ENCODE results near the gene TFDP2. TPM values are rescaled to one million over a fixed set of nuclear protein-coding genes. Genes with fewer than 3 reads are reported as not detected.

TFDP2 gene
- total and polyA plus RNA-seq, 9 of the 15 experiments (the other 6 are each of a cell fraction or from before 2014, with no cell fraction given), result 95.6 to 179 (median 126) TPM

DNA sequence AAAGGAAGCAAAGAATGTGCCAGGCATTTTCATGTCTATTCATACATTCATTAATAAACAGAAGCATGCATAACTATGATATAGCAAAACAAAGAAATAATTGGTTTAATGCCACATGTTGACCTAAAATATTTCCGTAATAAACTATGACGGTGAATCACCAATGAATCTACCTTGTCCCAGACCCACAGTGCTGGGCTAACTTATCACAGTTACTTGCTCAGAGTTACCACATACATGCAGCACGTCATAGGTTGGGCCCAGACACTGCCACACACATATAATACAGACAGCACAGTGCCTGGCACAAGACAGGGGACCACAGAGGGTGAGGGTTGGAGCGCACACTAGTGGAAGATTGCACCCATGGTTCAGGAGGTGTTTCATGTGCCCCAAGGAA lies 186.0 kb downstream of the TFDP2 start (continued):
- TF ChIP-seq BACH1 (tag; IDR thresholded peaks at IDR 0.05) (no peak), GATA2 (CRISPR knock-in tag; IDR thresholded peaks at IDR 0.05) (no peak), SMAD4 (CRISPR knock-in tag; conservative IDR thresholded peaks at IDR 0.05) (no peak)
- TF ChIP-seq, protein P1, sequence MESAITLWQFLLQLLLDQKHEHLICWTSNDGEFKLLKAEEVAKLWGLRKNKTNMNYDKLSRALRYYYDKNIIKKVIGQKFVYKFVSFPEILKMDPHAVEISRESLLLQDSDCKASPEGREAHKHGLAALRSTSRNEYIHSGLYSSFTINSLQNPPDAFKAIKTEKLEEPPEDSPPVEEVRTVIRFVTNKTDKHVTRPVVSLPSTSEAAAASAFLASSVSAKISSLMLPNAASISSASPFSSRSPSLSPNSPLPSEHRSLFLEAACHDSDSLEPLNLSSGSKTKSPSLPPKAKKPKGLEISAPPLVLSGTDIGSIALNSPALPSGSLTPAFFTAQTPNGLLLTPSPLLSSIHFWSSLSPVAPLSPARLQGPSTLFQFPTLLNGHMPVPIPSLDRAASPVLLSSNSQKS (CRISPR knock-in tag; IDR thresholded peaks at IDR 0.05), result no peak

DNA sequence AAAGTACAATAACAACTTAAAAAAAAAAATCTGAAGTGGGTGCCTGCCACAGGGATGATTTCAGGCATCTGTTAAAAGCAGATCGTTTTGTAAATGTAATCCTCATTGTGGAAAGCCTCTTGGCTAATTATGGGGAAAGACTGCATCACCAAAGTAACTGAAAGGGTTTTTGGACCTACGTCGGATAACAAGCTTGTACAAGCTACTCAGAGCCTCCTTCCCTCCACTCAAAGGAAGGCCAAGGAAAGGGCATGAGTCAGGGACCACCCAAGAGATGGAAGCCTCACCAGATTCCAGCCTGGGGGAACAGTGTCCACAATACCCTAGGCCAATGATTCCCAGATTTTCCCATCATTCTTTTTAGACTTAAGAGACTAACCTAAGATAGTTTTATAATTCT lies 188.6 kb downstream of the TFDP2 start:
- Histone ChIP-seq H3K9ac (ENCODE audit: insufficient read depth in 1 of 2, low read depth in 2 of 2, low read length in 2 of 2) (no peak overlapping the region), H3K9me1 (ENCODE audit: control insufficient read depth, insufficient read depth, low read length) (no peaks in the 10 kb centered on the region), H3K79me2 (ENCODE audit: control insufficient read depth, insufficient read depth, low read length) (no peaks in the 10 kb centered on the region), H3K36me3 (ENCODE audit: control insufficient read depth, insufficient read depth, low read length) (peaks cover 80% of the 10 kb centered on the region), H3K4me3 (no peak overlapping the region), H3K9me3 (replicated peaks; ENCODE audit: control insufficient read depth, insufficient read depth, low read depth, low read length) (no peaks in the 10 kb centered on the region), H3K27me3 (ENCODE audit: control insufficient read depth in 2 of 2, insufficient read depth in 2 of 2, low read length in 2 of 2) (no peaks in the 10 kb centered on the region), H3K27ac (ENCODE audit: extremely low read depth, low read depth, low read length) (no peak overlapping the region), H3K4me1 (replicated peaks in 1 of 2; ENCODE audit: control insufficient read depth in 2 of 2, insufficient read depth in 2 of 2, low read length in 2 of 2) (no peaks in the 10 kb centered on the region), H4K20me1 (replicated peaks; ENCODE audit: control insufficient read depth, insufficient read depth, low read length) (no peaks in the 10 kb centered on the region), H3K4me2 (ENCODE audit: insufficient read depth, low read length) (no peak overlapping the region), H2AFZ (ENCODE audit: low read depth, low read length) (no peak overlapping the region)
- FAIRE-seq (no peak), DNase-seq (ENCODE audit: extremely low read depth in 1 of 4, low spot score in 3 of 4) (no peak), ATAC-seq (no peak)
- no TSS peak for BruUV-seq (replicated peaks)
- in situ Hi-C loops (cut with MboI) (loop anchor here (5.0 kb wide), 1 partner anchor 322 kb away; no protein-coding TSS in a partner anchor), intact Hi-C loops (cut with micrococcal nuclease) (no loop called here)
- ChIA-PET POLR2A (no interaction called here), CTCF (ENCODE audit: low intra/inter-chr PET ratio) (no interaction called here)
- TF ChIP-seq, protein P2, sequence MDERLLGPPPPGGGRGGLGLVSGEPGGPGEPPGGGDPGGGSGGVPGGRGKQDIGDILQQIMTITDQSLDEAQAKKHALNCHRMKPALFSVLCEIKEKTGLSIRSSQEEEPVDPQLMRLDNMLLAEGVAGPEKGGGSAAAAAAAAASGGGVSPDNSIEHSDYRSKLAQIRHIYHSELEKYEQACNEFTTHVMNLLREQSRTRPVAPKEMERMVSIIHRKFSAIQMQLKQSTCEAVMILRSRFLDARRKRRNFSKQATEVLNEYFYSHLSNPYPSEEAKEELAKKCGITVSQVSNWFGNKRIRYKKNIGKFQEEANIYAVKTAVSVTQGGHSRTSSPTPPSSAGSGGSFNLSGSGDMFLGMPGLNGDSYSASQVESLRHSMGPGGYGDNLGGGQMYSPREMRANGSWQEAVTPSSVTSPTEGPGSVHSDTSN (CRISPR knock-in tag; IDR thresholded peaks at IDR 0.05; ENCODE audit: low read depth), result no peak
- TF ChIP-seq, protein P2 (tag; conservative IDR thresholded peaks at IDR 0.05; ENCODE audit: low read depth), result no peak
- TF ChIP-seq JUN (IDR thresholded peaks at IDR 0.05; ENCODE audit: borderline replicate concordance, low read depth, low read length), result no peak
- no peak for TF ChIP-seq JUN (CRISPR knock-in tag; IDR thresholded peaks at IDR 0.05; ENCODE audit: borderline replicate concordance)
- 86% methylated on average over 3 of the region's 3 CpGs for WGBS (ENCODE audit: insufficient coverage, low coverage, missing lambda C conversion rate)

All from K562 (cell line).